Activated naive CD4-positive, alpha-beta T cell (primary cell): ENCODE measurements around the gene GRK6.
A peak's percentile ranks its signal among the peaks of the same experiment; 100 is the strongest.
"Not testable (repeated sequence)": the region's sequence is repeated elsewhere in the genome, so short reads cannot be mapped to it uniquely, and the experiment has no call there.

ENCODE experiments used
- DNase-seq, 4 experiments: peaks; one replicate each; lab custom pipeline; 2025; lab: John Stamatoyannopoulos, UW

The GRK6 gene

DNA sequence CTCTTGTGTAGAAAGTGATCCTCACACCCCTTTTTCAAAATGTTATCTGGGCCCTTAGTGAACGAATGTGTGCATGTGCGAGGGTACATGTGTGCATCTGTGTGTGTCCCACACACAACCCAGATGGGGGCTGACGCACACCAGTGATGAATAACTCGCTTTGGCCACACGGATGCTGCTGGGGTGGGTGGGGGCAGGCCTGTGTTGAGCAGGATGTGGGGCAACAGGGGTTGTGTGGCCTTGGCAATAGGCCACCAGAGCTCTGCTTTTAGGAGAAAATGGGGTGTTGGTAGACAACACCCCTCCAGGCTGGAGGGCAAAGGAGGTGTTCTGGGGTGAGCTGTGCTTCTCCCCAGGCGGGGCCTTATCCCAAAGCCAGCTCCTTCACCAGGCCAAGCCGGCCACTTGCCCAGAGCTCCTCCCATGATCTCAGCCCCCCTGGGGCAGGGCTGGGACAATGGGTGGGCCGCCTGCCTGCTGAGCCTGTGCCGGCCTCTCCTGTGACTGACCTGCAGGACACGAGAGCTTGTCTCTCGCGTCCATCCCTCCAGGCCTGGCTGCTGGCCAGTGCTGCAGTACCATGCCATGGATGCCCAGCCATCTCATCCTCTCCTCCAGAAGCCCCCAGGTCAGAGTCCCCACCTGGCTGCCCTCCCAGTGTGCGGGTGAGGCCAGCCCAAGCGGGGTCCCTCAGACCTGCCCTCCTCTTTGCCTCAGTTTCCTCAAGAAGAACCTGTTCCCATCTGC, 45.3 kb downstream of the GRK6 start:
- DNase-seq: no peak

DNA sequence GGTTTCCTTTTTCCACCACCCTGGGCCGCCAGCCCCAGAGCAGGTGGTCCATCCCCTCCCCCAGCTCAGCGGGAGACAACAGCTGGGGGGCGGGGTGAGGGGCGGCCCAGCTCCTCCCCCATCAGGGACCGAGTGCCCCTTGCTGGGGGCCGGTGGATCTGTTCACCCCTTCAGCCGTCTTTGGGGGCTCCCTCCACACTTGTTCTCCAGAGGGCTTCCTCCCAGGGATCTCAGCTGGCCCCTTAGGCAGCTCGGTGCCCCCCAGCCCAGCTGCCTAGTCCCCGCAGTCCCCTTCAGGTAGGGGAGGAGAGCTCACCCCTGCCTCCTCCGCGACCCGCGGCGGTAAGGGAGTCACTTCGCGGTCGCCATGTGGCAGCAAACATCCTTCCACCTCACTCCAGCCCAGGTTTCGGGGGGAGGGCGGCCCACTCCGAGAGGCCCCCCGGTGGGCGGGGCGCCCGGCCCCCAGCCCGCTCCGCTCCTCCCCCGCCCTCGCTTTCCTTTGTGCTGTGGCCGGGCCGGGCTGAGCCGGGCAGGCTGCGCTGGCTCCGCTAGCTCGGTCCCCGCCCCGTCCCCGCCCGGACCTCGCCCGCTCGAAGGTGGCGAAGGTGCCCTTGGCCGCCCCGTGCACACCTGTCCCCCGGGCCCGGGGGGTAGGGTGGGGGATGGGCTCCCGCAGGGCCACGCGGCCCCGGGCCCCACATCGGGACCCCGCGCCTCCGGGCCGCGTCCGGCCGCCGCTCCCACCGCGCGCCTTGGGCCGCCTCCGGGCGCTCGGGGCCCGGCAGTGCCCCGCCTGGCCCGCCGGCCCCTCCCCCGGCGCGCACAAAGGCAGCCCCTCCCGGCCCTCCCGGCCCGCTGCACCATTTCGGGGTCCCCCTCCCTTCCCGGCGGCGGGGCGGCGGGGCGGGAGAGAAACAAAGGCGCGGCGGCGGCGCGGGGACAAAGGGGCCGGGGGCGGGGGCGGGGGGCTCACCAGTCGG, 46.3 kb downstream of the GRK6 start:
- DNase-seq: peak in 1 of 4 experiments; percentile 36

DNA sequence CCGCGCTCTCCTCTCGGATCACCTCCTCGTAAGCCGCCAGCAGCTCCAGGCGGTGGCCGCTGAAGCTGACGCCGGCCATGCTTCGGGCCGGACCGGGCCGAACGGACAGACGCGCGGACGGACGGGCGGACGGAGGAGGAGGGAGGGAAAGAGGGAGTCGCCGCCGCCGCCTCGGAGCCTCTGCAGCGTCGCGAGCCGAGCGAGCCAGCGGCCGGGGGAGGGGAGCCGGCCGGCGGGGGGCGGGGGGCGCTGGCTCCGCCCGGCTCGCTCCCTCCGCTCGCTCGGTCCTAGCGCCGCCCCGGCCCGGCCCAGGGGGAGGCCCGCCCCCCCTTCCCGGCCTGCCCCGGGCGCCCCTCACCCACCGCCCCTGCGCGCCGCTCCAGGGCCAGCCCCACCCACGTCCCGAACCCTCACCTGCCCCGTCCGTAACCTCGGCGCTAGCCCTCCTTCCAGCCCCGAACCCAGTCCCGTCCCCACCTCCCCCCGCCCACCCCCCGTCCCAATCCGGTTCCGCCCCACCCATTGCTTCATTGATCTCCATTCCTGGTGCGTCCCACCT, 47.0 kb downstream of the GRK6 start, which contains the start of gene DBN1:
Gene DBN1, minus strand, starts transcription at position 192 of the 559 bp plus-strand sequence. Its CDS starts 113 bp downstream, at position 79.
- peak in 1 of 4 experiments; percentile 17 for DNase-seq

DNA sequence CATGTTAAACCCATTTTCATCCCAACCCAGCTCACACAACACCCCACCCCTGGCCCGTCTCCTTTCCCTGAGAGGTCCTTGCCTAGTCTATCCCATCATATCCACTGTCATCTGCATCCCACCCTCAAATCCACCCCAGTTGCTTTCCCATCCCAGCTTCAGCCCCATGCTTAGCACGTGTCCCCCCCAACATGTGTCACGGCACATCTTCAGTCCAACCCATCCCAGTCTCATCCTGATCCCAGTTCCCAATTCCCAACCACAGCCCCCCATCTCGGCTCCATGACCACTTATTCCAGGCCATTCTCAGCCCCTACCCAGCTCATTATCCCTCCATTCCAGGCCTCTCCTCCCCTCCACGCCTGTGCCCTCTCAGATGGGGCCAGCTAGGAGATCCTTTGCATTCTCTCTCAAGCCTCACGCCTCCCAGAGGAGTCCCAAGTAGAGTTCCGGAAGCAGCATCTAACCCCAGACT, 47.6 kb downstream of the GRK6 start:
- no peak for DNase-seq

DNA sequence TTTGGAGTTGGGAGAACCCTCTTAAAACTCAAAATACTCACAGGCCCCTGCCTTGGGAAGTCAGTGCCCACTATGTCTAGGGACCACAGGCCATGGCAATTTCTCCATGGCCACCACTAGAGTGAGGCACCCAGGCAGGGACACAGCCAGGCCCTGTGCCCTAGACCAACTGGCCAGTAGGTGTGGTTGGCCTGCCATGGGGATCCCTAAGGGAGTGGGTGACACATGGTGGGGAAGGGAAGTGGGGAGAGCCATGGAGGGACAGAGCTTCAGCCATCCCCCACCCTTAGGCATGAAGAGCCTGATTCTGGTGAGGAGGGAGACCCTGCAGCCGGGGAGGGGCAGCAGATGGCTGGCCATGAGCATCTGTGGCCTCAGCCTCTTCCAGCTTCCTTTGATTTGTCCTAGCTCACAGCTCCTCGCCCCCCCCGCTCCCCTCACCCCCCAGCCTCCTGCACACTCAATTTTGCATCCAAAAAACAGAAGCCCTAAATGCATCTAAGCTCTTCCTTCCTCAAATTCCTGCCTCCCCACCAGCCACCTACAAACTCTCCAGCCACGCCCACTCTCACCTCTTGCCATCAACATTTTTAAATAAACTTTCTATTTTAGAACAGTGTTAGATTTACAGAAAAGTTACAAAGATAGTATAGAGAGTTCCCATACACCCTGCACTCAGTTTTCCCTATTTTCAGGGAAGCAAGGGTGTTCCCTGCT, 48.5 kb downstream of the GRK6 start:
- no peak for DNase-seq

DNA sequence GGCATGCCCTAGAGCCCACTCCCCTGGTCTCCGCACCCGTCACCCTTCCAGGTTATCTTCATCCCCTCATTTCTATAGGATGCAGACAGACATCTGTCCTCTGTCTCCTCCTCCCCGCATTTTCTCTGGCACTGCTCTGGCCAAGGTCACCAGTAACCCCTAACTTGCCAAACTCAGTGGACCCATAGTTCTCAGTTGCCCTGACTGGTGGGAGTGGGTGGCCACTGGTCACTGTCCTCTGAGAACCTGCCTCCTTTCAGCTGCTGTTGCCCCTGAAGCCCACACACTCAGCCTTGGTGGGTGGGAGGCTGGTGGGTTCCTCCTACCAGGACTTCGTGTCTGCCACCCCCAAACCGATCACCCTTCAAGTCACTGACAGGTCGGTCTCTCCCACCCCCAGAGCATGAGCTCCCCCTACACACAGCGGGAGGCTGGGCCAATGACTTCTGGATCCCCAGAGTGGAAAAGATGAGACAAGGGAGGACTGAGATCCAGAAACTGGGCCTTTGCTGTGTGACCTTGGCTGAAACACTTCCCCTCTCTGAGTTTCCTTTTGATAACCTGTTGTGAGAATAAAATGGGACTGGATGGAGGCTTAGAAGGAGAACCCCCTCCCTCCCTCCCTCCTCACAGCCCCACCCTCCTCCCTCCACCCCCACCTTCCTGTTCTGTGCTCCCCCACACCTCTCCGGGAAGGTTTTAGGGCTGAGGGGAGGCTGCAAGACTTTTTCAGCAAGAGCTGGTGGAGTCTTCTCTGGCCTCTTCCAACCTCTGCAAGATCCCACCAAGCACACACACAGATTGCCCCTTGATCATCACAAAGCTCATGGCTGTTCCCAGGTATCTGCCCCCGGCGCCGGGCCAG, 49.3 kb downstream of the GRK6 start:
- no peak for DNase-seq

DNA sequence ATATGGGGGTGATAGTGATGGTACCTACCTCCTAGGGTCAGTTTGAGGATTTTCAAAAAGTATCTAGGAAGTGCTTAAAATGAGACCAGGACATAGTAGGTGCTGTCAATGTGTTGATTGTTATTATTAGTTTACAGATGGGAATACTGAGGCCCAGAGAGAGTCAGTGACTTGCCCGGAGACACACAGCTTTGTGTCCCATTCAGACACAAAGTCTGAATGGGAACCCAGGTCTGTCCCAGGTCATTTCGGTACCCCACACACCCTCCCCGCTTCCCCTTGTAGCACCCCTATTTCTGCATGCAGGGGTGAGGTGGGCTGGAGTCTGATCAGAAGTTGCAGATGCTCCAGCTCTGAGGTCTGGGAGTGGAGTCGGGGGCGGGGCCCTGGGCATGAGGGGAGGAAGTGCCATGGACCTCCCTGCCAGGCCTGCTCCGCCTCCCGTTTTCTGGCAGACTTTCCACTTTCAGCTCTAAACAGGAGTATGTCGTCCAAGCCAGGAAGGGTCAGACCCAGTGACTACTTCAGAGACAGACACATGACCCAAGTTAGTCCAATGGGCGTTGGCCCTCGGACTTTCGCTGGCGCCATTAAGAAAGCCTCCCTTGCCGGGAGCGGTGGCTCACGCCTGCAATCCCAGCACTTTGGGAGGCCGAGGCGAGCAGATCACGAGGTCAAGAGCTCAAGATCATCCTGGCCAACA, 50.2 kb downstream of the GRK6 start:
- DNase-seq: no peak

DNA sequence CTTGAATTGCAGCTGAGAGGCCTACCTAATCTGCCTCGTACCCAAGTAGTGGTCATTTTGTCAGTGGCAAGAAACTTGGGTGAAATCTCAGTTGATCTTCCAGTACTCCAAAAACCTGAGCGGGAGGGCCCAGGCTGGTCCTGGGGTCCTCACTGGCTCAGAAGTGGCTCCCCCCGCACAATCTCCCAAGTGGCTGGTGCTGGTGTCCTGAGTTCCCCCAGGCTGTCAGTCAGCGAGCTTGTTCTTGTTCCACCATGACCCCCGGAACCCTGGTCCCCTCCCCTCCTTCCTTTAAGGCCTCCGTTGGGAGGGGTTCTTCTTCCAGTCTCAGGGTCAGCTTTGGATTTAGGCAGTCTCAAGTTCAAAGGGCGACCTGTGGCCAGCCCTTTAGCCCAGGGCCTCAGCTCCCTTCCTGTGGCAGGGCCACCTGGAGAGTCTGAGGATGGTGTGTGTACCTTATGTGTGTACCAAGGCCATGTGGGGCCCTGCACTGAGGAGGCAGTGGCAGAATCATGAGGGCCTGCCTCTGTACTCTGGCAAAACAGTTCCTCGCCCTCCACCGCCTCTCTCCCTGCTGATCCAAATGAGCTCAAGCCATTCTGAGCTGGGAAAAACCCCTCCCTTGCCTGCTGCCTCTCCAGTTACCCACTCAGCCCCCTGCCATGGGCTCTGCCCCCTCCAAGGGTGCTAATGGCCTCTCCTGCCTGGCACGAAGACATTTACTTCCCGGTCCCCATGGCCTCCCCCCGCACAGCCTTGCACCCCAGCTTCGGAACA, 51.4 kb downstream of the GRK6 start:
- no peak for DNase-seq

DNA sequence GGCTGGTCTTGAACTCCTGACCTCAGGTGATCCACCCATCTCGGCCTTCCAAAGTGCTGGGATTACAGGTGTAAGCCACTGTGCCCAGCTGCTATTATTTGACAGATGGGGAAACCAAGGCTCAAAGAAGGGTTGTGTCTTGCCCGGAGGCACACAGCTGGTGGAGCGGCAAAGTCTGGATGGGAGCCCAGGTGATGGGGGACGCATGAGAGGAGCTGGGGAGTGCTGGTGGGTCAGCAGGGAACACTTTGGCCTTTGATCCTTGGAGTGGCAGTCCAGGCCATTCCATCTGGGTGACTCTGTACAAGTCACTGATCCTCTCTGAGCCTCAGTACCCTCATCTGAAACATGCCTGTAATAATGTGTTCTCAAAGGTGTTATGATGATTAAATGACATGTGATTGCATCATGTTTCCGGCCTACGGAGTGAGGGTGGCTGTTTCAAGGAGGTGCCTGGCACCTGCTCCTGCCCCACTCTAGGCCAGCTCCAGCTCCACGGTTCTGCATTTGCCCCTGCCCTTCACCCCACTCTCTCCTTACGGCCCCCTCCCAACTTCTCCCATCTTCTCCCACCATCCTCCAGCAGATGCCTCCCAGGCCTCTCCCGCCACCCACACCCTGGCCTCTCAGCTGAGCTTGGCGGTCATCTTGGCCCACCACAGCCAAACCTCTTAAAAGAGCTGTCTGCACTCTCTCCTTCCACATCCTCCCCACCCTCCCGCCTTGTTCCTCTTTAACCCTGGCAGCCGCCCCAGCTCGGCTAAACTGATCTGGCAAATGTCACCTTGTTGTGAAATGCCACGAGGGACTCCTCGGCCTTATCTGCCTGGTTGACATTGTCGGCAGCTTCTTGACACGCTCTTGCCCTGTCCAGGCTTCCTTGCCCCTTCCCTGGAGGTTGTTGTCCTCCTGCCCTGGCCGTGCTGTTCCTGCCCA, 52.5 kb downstream of the GRK6 start:
- DNase-seq: no peak

DNA sequence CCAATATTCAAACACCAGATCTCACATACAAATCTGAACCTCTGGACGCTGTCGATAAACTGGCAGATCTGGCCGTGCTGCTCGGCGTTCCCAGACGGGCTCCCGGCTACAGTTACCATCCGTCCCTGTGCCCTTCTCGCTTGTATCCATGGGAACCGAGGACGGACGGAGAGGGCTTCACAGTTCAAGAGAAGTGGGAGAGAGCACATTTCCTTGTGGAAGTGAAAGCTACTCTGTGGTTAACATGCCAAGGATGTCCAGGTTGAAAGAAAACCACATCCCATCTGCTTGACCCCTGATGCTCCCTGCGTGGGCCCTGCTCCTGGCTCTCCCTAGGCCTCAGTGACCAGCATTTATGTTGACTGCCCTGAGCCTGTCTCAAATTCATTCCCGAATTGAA, 53.3 kb downstream of the GRK6 start:
- DNase-seq: no peak

DNA sequence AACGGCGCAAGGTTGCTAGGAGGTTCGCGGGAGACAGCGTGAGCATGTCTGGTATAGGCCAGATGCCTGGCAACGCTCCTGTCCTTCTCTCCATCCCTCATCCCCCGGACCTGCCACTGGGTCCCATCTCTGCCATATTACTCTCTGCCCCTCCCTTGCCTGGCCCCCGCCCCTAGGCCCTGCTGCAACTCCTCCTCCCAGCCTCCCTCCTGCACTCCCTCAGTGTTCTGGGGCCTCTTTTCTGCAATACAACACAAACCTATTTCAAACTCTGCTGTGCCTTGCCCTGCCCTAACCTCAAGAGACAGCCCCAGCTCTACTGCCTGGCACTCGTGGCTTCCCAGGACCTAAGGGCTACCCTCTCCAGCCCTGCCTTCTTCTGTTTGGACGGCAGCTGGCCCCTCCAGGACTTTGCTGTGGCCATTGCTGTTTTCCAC, 55.9 kb downstream of the GRK6 start:
- DNase-seq: no peak

DNA sequence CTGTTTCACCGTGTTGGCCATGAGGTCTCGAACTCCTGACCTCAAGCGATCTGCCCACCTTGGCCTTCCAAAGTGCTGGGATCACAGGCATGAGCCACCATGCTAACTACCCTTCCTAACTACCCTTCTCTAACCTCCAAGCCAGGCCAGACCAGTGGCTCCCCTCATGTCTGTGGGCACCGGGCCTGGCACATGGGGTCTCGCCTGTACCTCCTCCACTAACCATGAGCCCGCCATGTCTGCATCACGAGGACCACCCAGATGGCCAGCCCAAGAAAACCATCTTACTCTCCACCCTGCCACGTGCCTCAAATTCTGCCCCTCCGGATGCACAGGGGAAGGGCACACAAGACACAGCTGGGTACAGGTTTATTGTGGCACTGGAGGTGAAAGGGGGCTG, 56.6 kb downstream of the GRK6 start:
- DNase-seq: no peak

DNA sequence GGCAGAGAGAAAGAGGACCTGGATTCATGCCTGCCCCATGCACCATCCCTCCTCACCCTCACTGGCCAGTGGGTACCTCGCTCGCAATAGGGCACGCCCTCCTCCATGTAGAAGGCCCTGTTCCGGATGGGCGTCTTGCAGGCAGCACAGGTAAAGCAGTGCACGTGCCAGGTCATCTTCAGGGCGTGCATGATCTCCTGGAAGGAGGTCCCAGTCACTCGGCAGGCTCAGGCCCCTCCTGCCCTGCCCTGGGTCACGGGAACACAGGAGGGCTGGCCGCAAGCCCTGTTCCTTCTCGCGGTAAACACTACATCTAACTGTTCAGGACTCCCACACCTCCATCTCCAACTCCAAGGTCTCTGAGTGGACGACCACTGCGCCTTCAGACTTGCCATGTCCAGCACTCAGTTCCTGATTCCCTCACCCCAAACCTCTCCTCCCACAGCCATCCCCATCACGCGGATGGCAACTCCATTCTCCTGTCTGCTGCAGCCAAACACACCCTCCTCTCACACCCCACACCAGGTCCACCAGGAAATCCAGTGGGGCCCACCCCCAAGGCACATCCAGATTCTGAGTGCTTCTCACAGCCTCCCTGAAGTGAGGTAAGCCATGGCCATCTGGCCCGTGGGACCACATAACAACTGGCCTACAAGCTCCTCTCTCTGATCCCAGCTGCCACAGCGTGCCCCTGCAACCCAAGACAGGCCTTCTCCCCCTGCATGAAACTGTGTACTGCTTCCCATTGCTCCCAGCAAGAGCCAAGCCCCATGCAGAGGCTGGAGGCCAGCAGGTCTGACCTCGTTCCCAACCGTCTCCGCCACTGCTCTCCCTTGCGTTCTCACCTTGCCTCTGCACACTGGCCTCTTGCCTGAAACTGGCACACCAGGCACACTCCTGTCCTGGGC, 57.8 kb downstream of the GRK6 start:
- no peak for DNase-seq

DNA sequence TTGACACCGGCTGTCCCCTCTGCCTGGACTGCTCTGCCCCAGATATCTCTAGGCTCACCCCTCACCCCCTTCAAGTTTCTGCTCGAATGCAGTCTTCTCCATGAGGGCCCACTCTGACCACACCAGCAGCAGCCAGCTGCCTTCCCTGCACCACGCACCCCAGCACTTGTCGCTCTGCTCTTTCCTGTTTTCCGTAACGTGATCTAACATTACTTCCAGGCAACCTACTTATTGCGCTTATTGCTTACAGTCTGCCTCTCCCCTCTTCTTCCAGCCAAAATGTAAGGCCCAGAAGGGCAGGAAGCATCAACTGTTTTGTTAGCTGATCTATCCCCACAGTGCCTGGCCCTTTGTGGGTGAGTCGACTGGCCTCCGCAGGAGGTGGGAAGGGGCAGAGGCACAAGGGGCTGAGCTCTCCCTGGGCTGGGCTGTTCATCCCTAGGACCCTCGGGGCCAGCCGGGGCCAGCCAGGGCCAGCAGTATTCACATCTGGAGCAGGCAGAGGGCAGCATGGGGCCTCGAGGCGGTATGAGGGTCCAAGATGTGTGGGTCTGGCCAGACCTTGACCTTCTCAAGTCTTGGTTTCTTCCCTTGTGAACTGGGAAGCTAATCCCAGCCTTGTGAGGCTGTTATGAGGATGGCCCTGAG, 58.5 kb downstream of the GRK6 start:
- DNase-seq: no peak

DNA sequence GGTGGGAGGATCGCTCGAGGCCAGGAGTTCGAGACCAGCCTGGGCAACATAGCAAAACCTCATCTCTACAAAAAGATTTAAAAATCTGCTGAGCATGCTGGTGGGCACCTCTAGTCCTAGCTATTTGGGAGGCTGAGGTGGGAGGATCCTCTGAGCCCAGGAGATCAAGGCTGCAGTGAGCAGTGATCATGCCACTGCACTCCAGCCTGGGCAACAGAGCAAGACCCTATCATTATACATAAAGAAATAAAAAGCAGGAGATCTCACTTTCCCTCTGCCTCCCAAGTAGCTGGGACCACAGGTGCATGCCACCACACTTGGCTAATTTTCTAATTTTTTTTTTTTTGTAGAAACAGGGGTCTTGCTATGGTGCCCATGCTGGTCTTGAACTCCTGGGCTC, 59.3 kb downstream of the GRK6 start:
- DNase-seq: not testable (repeated sequence)

DNA sequence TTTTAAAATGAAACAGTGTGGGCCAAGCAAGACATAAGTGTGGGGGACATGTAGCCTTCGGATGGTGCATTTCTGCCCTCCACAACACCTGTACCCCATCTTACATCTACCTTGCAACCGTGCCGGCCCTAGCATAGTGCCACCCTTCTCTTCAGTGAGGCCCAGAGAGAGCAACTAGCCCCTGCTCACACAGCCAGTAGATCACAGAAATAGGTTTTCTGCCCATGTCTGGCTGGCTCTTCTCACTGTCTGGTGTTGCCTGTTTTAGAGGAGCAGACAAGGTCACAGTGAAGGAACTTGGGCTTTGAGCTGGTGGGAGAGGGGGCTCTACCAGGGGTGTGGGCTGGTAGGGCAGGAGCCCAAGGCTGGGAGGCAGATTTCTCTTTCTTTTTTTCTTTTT, 59.8 kb downstream of the GRK6 start:
- DNase-seq: no peak

DNA sequence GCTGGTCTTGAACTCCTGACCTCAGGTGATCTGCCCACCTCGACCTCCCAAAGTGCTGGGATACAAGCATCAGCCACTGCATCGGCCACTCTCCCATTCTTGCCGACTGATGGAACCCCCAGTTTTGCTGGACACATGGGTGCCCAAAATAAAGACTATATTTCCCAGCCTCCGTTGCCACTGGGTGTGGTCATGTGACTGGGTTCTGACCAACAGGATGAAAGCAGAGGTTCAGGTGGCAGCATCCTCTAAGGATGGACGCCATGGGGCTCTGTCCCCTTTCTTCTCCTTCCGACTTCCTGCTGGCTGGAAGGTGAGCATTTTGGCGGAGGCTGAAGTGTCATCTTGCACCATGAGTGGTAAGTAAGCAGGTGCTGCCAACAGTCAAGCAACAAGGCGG, 60.7 kb downstream of the GRK6 start:
- no peak for DNase-seq
